Tibial artery (tissue), 4 donors: ENCODE data around the gene GTPBP8.

Source experiments
- DNase-seq, 2 donors: peaks; one replicate each; pipeline ENCODE4 v3.0.0-alpha.2; 2019
- H3K27ac ChIP-seq, 2 donors: fragments of 200-600 bp; sonication (generic) in 1 of 2; 1 replicate in 1 of 2; 2 replicates in 1 of 2; pipeline ENCODE4 v1.5.1; 2018 to 2019; ENCODE audit warnings: mild to moderate bottlenecking in 1 of 2
- H3K27me3 ChIP-seq, 2 donors: fragments of 200-600 bp; sonication (generic) in 1 of 2; one replicate each; pipeline versions ENCODE4 v1.5.1 to v1.6.0; 2016 to 2019
- H3K36me3 ChIP-seq, 3 donors: fragments of 200-600 bp; sonication (generic) in 2 of 3; one replicate each; pipeline ENCODE4 v1.5.1; 2016 to 2019; ENCODE audit warnings: mild to moderate bottlenecking in 2 of 3
- H3K4me1 ChIP-seq, 4 donors: fragments of 200-600 bp; sonication (generic) in 2 of 4; 1 replicate in 3 of 4; 2 replicates in 1 of 4; pipeline ENCODE4 v1.5.1; 2016 to 2019
- H3K4me3 ChIP-seq, 2 donors: fragments of 200-600 bp; sonication (generic) in 1 of 2; 1 replicate in 1 of 2; 2 replicates in 1 of 2; pipeline ENCODE4 v1.5.1; 2018 to 2019; ENCODE audit warnings: mild to moderate bottlenecking in 2 of 2
- H3K9me3 ChIP-seq, 3 donors: fragments of 200-600 bp; sonication (generic) in 1 of 3; one replicate each; pipeline ENCODE4 v1.5.1; 2016 to 2019
- intact Hi-C: fragments of 100-400 bp; cut with DNase I; formaldehyde crosslinking; loops from one replicate; pipeline ENCODE4 v1.15.0; 2023; ENCODE audit warnings: low total_unique reads
- TF ChIP-seq, protein P1 (sequence below), 2 experiments: fragments of 200-600 bp in 1 of 2; fragments of 450-650 bp in 1 of 2; IDR thresholded peaks; one replicate each; pipeline ENCODE4 v1.5.1; 2017 to 2019; ENCODE audit warnings: antibody characterized with exemption in 2 of 2, mild to moderate bottlenecking in 1 of 2, moderate library complexity in 1 of 2

Gene GTPBP8

DNA sequence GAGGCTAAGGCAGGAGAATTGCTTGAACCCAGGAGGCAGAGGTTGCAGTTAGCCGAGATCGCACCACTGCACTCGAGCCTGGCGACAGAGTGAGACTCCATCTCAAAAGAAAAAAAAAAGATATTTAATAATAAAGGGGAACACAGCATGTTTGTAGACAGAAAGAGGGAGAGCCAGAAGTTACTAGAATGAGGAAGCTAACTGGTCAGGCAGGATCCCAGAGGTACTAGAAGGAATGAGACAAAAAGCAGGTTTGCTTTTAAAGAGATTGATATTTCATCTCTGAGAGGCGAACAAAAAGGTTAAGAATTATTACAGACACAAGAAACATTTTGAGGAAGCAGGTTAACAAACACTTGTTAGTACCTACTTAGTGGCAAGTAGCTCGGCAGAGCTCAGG lies 25.1 kb upstream of the GTPBP8 start:
- intact Hi-C loops: no loop called here
- no peak for DNase-seq
- TF ChIP-seq, protein P1, sequence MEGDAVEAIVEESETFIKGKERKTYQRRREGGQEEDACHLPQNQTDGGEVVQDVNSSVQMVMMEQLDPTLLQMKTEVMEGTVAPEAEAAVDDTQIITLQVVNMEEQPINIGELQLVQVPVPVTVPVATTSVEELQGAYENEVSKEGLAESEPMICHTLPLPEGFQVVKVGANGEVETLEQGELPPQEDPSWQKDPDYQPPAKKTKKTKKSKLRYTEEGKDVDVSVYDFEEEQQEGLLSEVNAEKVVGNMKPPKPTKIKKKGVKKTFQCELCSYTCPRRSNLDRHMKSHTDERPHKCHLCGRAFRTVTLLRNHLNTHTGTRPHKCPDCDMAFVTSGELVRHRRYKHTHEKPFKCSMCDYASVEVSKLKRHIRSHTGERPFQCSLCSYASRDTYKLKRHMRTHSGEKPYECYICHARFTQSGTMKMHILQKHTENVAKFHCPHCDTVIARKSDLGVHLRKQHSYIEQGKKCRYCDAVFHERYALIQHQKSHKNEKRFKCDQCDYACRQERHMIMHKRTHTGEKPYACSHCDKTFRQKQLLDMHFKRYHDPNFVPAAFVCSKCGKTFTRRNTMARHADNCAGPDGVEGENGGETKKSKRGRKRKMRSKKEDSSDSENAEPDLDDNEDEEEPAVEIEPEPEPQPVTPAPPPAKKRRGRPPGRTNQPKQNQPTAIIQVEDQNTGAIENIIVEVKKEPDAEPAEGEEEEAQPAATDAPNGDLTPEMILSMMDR (IDR thresholded peaks at IDR 0.05): no peak
- Histone ChIP-seq H3K27ac (no peak overlapping the region), H3K9me3 (peaks cover 0 to 5% (median 0%) of the 10 kb centered on the region in 3 donors), H3K27me3 (no peaks in the 10 kb centered on the region), H3K4me3 (no peak overlapping the region), H3K4me1 (no peaks in the 10 kb centered on the region), H3K36me3 (no peaks in the 10 kb centered on the region)

DNA sequence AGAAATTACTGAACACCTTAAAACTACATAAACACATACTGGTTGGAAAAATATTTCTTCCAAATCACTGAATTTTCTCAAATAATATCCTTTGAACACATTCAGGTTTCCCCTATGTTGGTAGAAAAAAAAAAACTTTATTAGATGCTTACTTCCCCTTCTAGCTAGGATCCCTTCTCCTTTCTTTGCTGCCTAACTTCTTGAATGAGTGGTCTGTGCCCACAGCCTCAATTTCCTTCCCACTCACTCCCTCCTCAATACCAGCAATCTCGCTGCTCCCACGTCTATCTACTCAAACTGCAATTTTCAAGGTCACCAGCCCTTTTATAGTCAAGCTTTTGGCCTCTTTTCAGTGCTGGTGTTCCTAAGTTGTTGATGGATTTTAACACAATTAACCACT lies 24.2 kb upstream of the GTPBP8 start:
- H3K27me3 ChIP-seq: no peaks in the 10 kb centered on the region
- no peak for DNase-seq
- H3K4me1 ChIP-seq: no peaks in the 10 kb centered on the region
- peaks cover 0 to 5% (median 0%) of the 10 kb centered on the region in 3 donors for H3K9me3 ChIP-seq
- H3K4me3 ChIP-seq: no peak overlapping the region
- no peaks in the 10 kb centered on the region for H3K36me3 ChIP-seq
- TF ChIP-seq, protein P1 (IDR thresholded peaks at IDR 0.05): no peak
- H3K27ac ChIP-seq: no peak overlapping the region
- intact Hi-C loops: no loop called here

DNA sequence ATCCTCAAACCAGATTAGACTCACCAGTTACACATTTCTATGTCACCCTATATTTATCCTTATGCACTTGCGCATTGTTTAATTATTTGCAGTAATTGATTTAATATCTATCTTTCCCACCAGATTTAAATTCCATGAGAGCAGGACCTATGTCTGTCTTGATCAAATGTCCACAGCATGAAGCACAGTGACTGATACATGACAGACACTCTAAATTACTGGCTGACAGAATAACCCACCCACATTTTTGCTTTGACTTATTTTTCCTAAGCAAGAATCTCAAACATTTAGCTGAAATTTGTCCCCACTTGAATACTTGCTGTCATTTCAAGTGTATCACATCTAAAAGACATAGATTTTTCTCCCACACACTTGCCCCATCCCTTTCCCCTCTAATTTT lies 23.4 kb upstream of the GTPBP8 start:
- DNase-seq: no peak
- Histone ChIP-seq H3K4me1 (no peaks in the 10 kb centered on the region), H3K9me3 (peaks cover 0 to 5% (median 0%) of the 10 kb centered on the region in 3 donors), H3K27ac (no peak overlapping the region), H3K27me3 (no peaks in the 10 kb centered on the region), H3K36me3 (no peaks in the 10 kb centered on the region), H3K4me3 (no peak overlapping the region)
- intact Hi-C loops: no loop called here
- TF ChIP-seq, protein P1 (IDR thresholded peaks at IDR 0.05): no peak

DNA sequence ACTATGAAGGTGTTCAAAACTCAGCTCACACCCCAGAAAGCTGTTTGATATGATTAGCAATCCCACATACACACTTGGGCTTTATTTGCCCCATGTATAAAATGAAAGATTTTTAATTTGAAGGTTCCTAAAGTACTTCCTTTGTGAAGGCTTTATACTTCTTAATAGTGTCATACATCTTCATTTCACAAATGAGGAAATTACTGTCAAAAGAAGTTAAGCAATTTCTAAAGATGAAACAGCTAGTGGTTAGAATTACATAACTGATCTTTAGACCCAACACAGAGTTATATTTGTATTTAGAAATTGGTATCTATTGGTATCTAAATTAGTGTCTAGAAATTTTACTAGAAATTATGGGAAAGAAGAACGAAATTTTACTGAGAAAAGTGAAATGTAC lies 23.0 kb upstream of the GTPBP8 start:
- H3K4me1 ChIP-seq: no peaks in the 10 kb centered on the region
- no peak overlapping the region for H3K4me3 ChIP-seq
- H3K27ac ChIP-seq: no peak overlapping the region
- no peak for DNase-seq
- H3K27me3 ChIP-seq: no peaks in the 10 kb centered on the region
- TF ChIP-seq, protein P1 (IDR thresholded peaks at IDR 0.05): no peak
- H3K9me3 ChIP-seq: peaks cover 0 to 5% (median 0%) of the 10 kb centered on the region in 3 donors
- no peaks in the 10 kb centered on the region for H3K36me3 ChIP-seq
- intact Hi-C loops: no loop called here

DNA sequence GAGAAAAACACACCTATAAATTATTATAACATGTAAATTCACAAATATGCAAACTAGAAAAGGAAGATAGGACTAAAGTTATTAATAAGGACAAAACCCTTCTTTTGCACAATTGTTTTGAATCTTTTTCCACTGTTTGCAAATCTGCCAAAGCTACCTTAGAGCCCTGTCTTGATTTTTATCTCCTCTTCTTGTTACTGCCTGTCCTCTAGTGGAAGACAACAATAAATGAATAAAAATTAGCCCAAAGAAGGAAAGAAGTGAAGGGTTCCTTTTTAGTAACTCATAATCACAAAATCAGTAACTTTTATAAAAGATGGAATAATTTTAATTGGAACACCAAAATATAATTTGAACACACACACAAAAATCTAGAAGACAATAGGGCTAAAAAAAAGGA lies 18.6 kb upstream of the GTPBP8 start:
- intact Hi-C loops: no loop called here
- no peaks in the 10 kb centered on the region for H3K36me3 ChIP-seq
- H3K9me3 ChIP-seq: no peaks in the 10 kb centered on the region
- TF ChIP-seq, protein P1 (IDR thresholded peaks at IDR 0.05): no peak
- no peak overlapping the region for H3K4me3 ChIP-seq
- no peak for DNase-seq
- H3K4me1 ChIP-seq: no peaks in the 10 kb centered on the region
- no peak overlapping the region for H3K27ac ChIP-seq
- H3K27me3 ChIP-seq: no peaks in the 10 kb centered on the region
